GM10266 (cell line): ENCODE results near the gene UBASH3B.

Experiments used
- DNase-seq: peaks from one replicate; pipeline ENCODE4 v3.0.0; 2012; ENCODE audit errors: extremely low spot score
- CTCF ChIP-seq: IDR thresholded peaks from 2 replicates; pipeline ENCODE4 v1.5.1; 2012; ENCODE audit warnings: mild to moderate bottlenecking, low read depth; ENCODE audit not compliant: control insufficient read depth, insufficient read depth; ENCODE audit errors: missing control alignments

Gene UBASH3B

GRCh38 chr11:122788781-122789535, 133.4 kb downstream of the UBASH3B start:
- no peak for TF ChIP-seq CTCF

GRCh38 chr11:122789907-122790306, 134.4 kb downstream of the UBASH3B start:
- no peak for DNase-seq
- no peak for TF ChIP-seq CTCF

More at GRCh38 chr11:122788781-122789535, 133.4 kb downstream of the UBASH3B start:
- no peak for DNase-seq

GRCh38 chr11:122791411-122791810, 135.9 kb downstream of the UBASH3B start:
- DNase-seq = no peak

GRCh38 chr11:122791836-122792235, 136.3 kb downstream of the UBASH3B start:
- DNase-seq = no peak
- TF ChIP-seq CTCF = no peak

More at GRCh38 chr11:122791411-122791810, 135.9 kb downstream of the UBASH3B start:
- TF ChIP-seq CTCF = no peak

- DNase-seq = no peak
- no peak for TF ChIP-seq CTCF
Measured at GRCh38 chr11:122793515-122793914, 138.0 kb downstream of the UBASH3B start.

GRCh38 chr11:122795307-122795706, 139.8 kb downstream of the UBASH3B start:
- TF ChIP-seq CTCF = no peak
- no peak for DNase-seq

GRCh38 chr11:122796128-122796717, 140.7 kb downstream of the UBASH3B start:
- DNase-seq = peak; percentile 58
- peak; percentile 89 for TF ChIP-seq CTCF
